ENCODE measurements around the gene CDK3. TPM values are rescaled to one million over a fixed set of nuclear protein-coding genes. Genes with fewer than 3 reads are reported as not detected.
A peak's percentile ranks its signal among the peaks of the same experiment; 100 is the strongest.

The CDK3 gene
- total RNA-seq, 1 experiment from 2014 or later, result 3.5 TPM

- DNase-seq (ENCODE audit: low read depth), result no peak
Observed at GRCh38 chr17:76013377-76013932, 12.8 kb downstream of the CDK3 start.

DNA sequence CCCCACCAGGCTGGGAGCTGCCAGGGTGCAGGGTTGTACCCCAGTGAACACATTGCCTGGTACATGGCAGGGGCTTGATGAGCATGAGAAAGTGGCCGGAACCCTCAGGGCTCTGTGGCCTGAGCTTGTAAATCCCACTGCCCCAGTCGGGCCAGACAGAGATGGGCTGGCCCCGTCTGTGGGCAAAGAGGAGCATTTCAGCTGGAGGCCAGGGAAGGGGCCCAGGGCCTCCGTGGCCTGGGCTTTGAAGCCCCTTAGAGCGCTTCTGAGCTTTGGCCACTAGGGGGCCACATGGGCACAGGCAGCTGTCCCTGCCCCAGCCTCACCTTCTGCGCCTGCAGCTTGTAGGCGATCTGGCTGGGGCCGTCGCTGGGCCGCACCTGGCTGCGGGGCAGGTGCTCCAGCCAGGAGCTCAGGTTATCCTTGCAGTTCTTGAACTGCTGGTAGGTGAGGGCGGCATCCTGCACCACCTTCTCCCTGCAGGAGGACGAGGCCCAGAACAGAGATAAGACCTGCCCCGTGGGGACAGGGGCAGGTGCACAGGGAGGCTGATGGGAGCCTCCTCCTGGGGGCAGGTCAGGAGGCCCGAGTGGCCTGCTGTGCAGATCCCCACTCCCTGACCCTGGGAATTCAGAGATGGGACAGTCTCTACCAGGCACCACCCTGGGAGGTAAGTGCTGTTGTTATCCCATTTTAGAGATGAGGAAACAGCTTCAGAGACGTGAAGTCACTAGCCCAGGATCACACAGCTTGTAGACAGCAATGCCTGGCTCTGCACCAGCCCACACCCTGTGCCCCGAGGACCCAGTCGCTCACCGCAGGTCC lies 13.7 kb downstream of the CDK3 start:
- peak; percentile 61 for DNase-seq (ENCODE audit: low read depth)

- DNase-seq (ENCODE audit: low read depth), result no peak
Observed at GRCh38 chr17:76014925-76015261, 14.2 kb downstream of the CDK3 start.

DNA sequence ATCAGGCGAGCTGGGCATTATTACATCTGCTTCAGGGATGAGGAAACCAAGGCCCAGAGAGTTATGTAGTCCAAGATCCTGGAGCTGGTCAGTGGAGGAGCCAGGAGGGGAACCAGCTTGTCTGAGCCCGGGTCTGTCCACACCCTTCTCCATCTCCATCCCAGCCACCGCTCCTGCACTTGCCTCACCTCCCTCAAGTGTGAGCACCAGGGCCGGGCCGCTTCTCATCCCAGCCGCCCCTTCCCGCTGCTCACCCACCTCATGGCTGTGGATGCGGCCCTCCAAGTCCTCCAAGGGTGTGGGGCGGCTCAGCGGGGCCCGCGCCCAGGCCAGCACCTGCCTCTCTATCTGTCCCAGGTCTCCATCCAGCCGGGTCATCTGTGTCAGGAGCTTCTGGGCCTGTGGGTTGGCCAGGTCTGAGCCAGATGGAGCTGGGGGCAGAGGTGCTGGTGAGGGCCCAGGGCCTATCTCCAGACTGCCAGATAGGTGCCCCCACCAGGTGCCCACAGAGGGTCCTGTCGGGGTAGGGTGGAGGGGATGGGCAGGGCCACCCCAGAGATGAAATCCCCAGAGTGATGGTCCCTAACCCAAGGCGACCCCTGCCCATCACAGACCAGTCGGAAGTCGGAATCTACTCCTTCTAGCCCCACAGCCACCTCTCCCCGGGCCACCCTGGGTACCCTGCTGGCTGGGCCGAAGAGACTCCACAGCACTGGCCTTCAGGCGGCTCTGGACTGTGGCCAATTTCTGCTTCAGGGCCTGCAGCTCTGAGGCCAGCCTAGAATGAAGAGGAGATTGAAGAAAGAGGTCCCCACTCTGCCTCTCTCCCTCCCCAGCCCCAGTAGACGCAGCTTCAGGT lies 17.1 kb downstream of the CDK3 start:
- DNase-seq (ENCODE audit: low read depth), result no peak

DNA sequence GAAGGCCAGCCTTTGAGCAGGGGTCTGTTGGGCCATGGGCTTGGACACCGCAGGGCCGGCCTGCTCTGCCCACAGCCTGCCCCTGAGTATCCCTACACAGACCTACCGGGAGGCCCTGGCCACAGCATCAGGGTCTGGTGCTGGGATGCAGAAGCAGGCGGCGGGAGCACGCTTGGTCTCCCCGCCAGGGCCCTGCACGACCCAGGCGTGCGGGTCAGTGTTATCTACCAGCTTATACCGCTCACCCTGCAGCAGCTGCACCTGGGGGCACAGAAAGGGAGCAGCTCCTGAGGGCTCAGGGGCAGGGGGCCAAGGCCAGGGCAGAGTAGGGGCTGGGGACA lies 17.7 kb downstream of the CDK3 start:
- DNase-seq (ENCODE audit: low read depth), result no peak

DNA sequence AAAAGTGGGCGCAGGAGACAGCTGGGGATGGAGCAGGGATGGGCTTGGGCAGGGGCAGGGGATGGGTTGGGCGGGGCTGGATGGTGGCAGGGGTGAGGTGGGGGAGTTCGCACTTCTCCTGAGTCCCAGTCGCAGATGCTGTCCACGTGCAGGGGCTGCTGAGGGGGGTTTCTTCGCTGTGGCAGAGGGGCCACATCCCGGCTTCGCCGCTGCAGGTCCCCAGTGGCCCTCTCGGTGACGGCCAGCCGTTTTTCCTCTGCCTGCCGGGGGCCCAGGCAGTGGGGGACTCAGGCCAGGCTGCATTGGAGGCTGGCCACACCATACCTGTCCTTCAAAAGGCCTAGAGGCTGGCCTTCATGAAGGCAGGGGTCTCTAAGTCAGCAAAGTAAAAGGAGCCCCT lies 18.1 kb downstream of the CDK3 start:
- DNase-seq (ENCODE audit: low read depth), result no peak

- no peak for DNase-seq (ENCODE audit: low read depth)
Observed at GRCh38 chr17:76019833-76020467, 19.3 kb downstream of the CDK3 start.

- no peak for DNase-seq (ENCODE audit: low read depth)
Observed at GRCh38 chr17:76022285-76022684, 21.6 kb downstream of the CDK3 start.

- DNase-seq (ENCODE audit: low read depth), result no peak
Observed at GRCh38 chr17:76022973-76023899, 22.6 kb downstream of the CDK3 start.

DNA sequence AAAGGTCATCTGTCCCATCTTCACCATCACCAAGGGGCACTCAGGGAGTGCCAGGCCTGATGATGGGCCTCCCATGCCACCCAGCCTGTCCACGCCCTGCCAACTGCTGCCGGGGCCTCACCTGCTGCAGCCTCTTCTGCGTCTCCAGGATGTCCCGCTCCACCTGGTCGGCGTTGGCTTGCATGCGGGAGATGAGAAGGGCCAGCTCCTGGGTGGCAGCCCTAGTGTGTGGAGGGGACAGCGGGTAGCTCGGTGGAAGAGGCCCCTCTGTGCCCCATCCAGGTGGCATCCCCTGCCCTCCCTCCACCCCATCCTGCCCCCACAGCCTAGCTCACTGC lies 23.2 kb downstream of the CDK3 start:
- DNase-seq (ENCODE audit: low read depth), result no peak

DNA sequence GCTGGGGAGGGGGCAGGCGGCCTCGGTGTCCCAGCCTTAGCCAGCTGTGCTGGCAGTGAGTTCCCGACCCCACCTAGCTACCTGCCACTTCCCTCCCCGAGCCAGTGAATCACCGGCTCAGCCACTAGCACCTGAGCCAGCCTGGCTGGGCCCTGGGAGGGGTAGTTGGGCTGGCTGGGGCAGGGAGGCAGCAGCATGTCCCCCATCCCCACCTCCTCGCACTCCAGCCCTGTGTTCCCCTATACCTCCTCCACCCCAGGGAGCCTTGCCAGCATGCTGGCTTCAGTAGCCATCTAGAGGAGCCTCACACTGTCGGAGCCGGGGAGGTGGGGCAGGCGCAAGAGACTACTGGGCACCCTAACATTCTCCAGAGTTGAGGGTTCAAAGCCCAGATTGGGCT lies 23.7 kb downstream of the CDK3 start:
- no peak for DNase-seq (ENCODE audit: low read depth)

DNA sequence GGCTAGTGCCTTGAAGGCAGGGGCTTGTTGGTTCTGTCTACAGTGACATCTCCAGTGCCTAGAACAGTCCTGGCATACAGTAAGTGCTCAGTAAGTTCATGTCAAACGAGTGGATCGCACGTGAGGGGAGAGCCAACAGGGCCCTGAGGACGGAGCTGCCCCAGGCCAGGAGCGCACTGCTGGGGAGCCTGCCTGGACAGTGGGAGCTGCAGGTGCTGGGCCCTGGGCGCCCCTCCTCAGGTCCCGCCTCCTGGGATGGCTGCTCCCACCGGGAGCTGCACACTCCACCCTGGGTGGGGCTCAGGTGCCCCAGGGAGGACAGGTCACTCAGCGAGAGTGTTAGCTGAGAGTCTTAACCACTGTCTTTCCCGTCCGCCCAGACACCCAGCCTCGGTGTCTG lies 24.6 kb downstream of the CDK3 start:
- DNase-seq (ENCODE audit: low read depth), result no peak

GRCh38 chr17:76026714-76027158 lies 26.1 kb downstream of the CDK3 start:
- no peak for DNase-seq (ENCODE audit: low read depth)

DNA sequence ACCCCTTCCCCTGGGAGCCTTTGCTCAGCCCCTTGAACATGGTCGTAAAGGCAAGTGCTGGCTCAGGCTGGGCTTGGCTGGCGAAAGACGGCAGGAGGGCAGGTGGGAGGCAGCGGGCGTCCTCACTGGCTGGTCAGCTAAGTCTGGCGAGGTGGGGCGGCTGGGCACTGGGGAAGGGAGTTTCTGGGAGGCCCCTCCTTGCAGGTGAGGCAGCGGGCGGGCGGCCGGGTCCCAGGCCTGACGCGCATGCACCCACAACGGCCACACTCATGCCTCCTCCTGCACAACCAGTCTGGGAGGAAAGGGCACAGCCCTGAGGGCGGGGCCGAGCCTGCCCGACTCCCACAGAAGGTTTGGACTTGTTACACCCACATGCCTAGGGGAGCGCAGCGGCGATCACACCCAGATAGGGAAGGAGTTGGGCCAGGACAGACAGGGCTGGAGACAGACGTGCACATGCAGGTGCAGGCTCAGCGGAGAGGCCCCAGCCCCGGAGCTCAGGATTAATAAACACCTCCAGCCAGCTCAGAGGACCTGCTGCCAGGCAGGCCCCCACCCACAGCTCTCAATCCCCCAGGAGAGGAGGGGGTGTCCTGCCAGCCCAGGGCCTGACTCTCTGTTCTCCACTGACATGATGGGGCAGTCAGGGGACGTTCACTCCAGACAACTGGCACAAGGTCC lies 26.6 kb downstream of the CDK3 start, which contains the start of gene EVPL:
Gene EVPL, minus strand, starts transcription at position 148 of the 681 bp plus-strand sequence. Its CDS starts 108 bp downstream, at position 40.
- DNase-seq (ENCODE audit: low read depth), result no peak

GRCh38 chr17:76032073-76032779 lies 31.6 kb downstream of the CDK3 start:
- no peak for DNase-seq (ENCODE audit: low read depth)

DNA sequence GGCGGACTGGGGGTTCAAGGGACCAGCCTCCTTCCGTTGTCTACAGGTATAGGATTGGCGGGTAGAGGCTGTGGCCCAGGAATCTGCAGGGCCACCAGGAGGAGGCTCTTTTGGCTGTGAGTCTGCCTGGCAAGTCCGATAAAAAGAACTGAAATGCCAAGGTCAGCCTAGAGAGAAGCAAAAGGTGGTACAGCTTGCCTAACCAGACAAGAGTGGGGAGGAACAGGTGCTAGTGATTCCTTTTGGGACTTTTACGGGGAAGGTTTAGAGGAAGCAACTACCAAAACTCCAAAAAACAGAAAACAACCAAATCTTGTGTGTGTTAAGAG lies 32.1 kb downstream of the CDK3 start:
- DNase-seq (ENCODE audit: low read depth), result no peak

- DNase-seq (ENCODE audit: low read depth), result no peak
Observed at GRCh38 chr17:76033139-76033538, 32.5 kb downstream of the CDK3 start.

- no peak for DNase-seq (ENCODE audit: low read depth)
Observed at GRCh38 chr17:76034428-76035350, 34.0 kb downstream of the CDK3 start.

Measured in HT1080 (cell line).